ENCODE data around the gene OR51S1.

DNA sequence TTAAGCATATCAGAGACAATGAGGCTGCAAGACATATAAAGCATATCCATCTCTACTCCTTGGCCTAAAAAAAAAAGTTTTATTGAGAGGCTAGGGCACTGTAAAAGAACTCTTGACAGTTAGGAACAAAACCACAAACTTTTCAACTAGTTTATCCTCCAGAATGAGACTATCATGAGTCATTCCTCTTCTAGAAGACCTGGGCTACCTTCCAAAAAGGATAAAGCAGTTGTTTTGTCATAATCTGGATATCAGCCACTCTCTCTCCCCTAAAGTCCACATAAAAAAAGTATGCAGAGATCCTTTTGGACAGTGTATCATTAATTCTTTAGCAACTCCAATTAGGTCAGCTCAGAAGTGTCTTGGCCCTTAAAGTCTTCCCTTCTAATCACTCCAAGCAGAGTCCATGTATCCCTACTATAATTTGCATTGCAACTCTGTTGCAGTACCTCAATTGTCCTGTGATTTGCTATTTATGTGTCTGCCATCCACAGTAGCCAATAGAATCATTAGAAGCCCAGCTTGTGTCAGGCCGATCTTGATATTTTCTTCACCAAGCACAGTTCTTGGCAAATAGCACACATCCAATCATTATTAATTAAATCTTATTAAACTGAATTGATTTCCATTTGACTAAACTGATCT, 43.1 kb upstream of the OR51S1 start:
- TF ChIP-seq HDGF (IDR thresholded peaks at IDR 0.05; ENCODE audit: borderline replicate concordance) (no peak), FOXM1 (IDR thresholded peaks at IDR 0.05; ENCODE audit: borderline replicate concordance) (no peak), NFRKB (IDR thresholded peaks at IDR 0.05) (no peak), LEF1 (IDR thresholded peaks at IDR 0.05; ENCODE audit: borderline replicate concordance) (no peak), SUZ12 (IDR thresholded peaks at IDR 0.05) (no peak), FOXK2 (IDR thresholded peaks at IDR 0.05) (no peak)

Measured in HEK293T (cell line).